ENCODE measurements around the gene NCOA3.

DNA sequence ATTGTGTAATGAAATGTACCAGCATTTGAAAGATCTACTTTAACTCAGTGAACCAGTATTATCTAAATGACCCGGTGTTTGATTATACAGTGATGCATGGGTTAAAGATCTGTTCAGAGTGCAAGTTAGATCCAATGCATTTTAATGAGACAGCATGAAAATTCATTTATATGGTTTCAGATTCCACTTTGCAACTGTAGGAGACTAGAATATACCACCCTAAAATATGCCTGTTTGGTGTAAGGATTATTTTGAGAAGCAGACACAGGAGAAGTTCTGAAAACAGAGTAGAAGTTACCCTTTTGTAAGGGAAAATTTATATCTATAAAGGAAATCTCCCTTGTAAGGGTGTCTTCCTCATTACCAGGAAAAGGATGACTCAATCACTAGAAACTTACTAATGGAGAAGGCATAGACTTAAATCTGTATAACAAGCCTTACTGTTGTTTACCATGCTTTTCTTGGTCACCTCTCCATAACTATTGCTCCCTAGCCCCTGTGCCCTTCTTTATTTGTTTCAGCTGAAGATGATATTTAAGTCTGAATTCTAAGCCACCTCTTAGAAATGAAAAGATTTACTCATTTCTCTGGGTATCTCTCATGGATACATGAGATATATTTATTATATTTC is 105.4 kb downstream of the NCOA3 start:
- TF ChIP-seq POLR2AphosphoS5 (IDR thresholded peaks at IDR 0.05; ENCODE audit: low read depth), result no peak
- TF ChIP-seq, protein P1, sequence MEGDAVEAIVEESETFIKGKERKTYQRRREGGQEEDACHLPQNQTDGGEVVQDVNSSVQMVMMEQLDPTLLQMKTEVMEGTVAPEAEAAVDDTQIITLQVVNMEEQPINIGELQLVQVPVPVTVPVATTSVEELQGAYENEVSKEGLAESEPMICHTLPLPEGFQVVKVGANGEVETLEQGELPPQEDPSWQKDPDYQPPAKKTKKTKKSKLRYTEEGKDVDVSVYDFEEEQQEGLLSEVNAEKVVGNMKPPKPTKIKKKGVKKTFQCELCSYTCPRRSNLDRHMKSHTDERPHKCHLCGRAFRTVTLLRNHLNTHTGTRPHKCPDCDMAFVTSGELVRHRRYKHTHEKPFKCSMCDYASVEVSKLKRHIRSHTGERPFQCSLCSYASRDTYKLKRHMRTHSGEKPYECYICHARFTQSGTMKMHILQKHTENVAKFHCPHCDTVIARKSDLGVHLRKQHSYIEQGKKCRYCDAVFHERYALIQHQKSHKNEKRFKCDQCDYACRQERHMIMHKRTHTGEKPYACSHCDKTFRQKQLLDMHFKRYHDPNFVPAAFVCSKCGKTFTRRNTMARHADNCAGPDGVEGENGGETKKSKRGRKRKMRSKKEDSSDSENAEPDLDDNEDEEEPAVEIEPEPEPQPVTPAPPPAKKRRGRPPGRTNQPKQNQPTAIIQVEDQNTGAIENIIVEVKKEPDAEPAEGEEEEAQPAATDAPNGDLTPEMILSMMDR (conservative IDR thresholded peaks at IDR 0.05; ENCODE audit: low read depth in 2 of 2), result no peak
- TF ChIP-seq EZH2 (IDR thresholded peaks at IDR 0.05; ENCODE audit: low read depth, unreplicated experiment), result no peak
- TF ChIP-seq CREB1 (CRISPR knock-in tag; IDR thresholded peaks at IDR 0.05; ENCODE audit: low read depth), result no peak
- TF ChIP-seq ZNF114 (CRISPR knock-in tag; IDR thresholded peaks at IDR 0.05), result no peak
- TF ChIP-seq EZH2phosphoT487 (IDR thresholded peaks at IDR 0.05; ENCODE audit: unreplicated experiment), result no peak
- TF ChIP-seq, protein P2, sequence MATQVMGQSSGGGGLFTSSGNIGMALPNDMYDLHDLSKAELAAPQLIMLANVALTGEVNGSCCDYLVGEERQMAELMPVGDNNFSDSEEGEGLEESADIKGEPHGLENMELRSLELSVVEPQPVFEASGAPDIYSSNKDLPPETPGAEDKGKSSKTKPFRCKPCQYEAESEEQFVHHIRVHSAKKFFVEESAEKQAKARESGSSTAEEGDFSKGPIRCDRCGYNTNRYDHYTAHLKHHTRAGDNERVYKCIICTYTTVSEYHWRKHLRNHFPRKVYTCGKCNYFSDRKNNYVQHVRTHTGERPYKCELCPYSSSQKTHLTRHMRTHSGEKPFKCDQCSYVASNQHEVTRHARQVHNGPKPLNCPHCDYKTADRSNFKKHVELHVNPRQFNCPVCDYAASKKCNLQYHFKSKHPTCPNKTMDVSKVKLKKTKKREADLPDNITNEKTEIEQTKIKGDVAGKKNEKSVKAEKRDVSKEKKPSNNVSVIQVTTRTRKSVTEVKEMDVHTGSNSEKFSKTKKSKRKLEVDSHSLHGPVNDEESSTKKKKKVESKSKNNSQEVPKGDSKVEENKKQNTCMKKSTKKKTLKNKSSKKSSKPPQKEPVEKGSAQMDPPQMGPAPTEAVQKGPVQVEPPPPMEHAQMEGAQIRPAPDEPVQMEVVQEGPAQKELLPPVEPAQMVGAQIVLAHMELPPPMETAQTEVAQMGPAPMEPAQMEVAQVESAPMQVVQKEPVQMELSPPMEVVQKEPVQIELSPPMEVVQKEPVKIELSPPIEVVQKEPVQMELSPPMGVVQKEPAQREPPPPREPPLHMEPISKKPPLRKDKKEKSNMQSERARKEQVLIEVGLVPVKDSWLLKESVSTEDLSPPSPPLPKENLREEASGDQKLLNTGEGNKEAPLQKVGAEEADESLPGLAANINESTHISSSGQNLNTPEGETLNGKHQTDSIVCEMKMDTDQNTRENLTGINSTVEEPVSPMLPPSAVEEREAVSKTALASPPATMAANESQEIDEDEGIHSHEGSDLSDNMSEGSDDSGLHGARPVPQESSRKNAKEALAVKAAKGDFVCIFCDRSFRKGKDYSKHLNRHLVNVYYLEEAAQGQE (IDR thresholded peaks at IDR 0.05; ENCODE audit: unreplicated experiment), result no peak
- no peak for TF ChIP-seq JUNB (IDR thresholded peaks at IDR 0.05; ENCODE audit: unreplicated experiment)
- TF ChIP-seq, protein P3, sequence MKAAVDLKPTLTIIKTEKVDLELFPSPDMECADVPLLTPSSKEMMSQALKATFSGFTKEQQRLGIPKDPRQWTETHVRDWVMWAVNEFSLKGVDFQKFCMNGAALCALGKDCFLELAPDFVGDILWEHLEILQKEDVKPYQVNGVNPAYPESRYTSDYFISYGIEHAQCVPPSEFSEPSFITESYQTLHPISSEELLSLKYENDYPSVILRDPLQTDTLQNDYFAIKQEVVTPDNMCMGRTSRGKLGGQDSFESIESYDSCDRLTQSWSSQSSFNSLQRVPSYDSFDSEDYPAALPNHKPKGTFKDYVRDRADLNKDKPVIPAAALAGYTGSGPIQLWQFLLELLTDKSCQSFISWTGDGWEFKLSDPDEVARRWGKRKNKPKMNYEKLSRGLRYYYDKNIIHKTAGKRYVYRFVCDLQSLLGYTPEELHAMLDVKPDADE (IDR thresholded peaks at IDR 0.05), result no peak
- TF ChIP-seq NANOG (IDR thresholded peaks at IDR 0.05; ENCODE audit: borderline replicate concordance), result no peak
- TF ChIP-seq ZNF331 (CRISPR knock-in tag; IDR thresholded peaks at IDR 0.05; ENCODE audit: low read depth), result no peak
- TF ChIP-seq STAT1 (IDR thresholded peaks at IDR 0.05; ENCODE audit: unreplicated experiment), result no peak

Measured in GM23338 (cell line).